Esophagus muscularis mucosa (tissue), 4 donors: ENCODE data around the gene ATF6. TPM values are rescaled to one million over a fixed set of nuclear protein-coding genes. Genes with fewer than 3 reads are reported as not detected.

Source experiments
- DNase-seq: peaks from one replicate; pipeline ENCODE4 v3.0.0-alpha.2; 2017; ENCODE audit errors: extremely low spot score
- H3K27ac ChIP-seq, 4 donors: fragments of 200-600 bp; sonication (generic); replicated peaks in 1 of 4; 1 replicate in 3 of 4; 2 replicates in 1 of 4; pipeline ENCODE4 v1.5.1; 2016 to 2019; ENCODE audit warnings: mild to moderate bottlenecking in 1 of 4
- H3K27me3 ChIP-seq, 4 donors: fragments of 200-600 bp; sonication (generic); one replicate each; pipeline versions ENCODE4 v1.5.1 to v1.6.0; 2016 to 2019
- H3K36me3 ChIP-seq, 4 donors: fragments of 200-600 bp; sonication (generic); one replicate each; pipeline ENCODE4 v1.5.1; 2016 to 2019
- H3K4me1 ChIP-seq, 4 donors: fragments of 200-600 bp; sonication (generic); one replicate each; pipeline ENCODE4 v1.5.1; 2016 to 2019
- H3K4me3 ChIP-seq, 4 donors: fragments of 200-600 bp; sonication (generic); 1 replicate in 2 of 4; 2 replicates in 2 of 4; pipeline ENCODE4 v1.5.1; 2016 to 2019; ENCODE audit warnings: mild to moderate bottlenecking in 4 of 4, moderate library complexity in 1 of 4
- H3K9me3 ChIP-seq, 4 donors: fragments of 200-600 bp; sonication (generic); 1 replicate in 3 of 4; 2 replicates in 1 of 4; pipeline ENCODE4 v1.5.1; 2016 to 2019
- CTCF ChIP-seq, 3 experiments: fragments of 200-600 bp in 2 of 3; fragments of 450-650 bp in 1 of 3; sonication (generic) in 2 of 3; IDR thresholded peaks; one replicate each; pipeline ENCODE4 v1.5.1; 2017 to 2019; ENCODE audit warnings: antibody characterized with exemption in 3 of 3, mild to moderate bottlenecking in 2 of 3, moderate library complexity in 1 of 3
- EP300 ChIP-seq: sonication (generic); formaldehyde crosslinking; IDR thresholded peaks from one replicate; pipeline ENCODE4 v1.6.1; 2017; ENCODE audit warnings: antibody characterized with exemption
- POLR2A ChIP-seq: fragments of 450-650 bp; IDR thresholded peaks from one replicate; pipeline ENCODE4 v1.6.1; 2017; ENCODE audit warnings: antibody characterized with exemption, moderate library complexity, mild to moderate bottlenecking, low read depth
- POLR2AphosphoS5 ChIP-seq, 2 donors: sonication (generic); formaldehyde crosslinking; IDR thresholded peaks; one replicate each; pipeline ENCODE4 v1.6.1; 2017; ENCODE audit warnings: antibody characterized with exemption in 2 of 2
- WGBS: methylation state at CpG from one replicate; pipeline ENCODE4 v1.1.5; 2018; 5-methylcytosine and 5-hydroxymethylcytosine counted together
- intact Hi-C: fragments of 100-400 bp; cut with DNase I; formaldehyde crosslinking; loops from one replicate; pipeline ENCODE4 v1.15.1; 2023
- total RNA-seq, 4 donors: library from RNA; depleted of rRNA; stranded (reverse); fragments of >200 nt; gene quantifications; one replicate each; pipeline versions ENCODE4 v1.1.0 to v1.2.1, GENCODE V29; 2016

The ATF6 gene
- total RNA-seq, 4 donors from 2014 or later, result 24.5 to 30.6 (median 27.4) TPM

DNA sequence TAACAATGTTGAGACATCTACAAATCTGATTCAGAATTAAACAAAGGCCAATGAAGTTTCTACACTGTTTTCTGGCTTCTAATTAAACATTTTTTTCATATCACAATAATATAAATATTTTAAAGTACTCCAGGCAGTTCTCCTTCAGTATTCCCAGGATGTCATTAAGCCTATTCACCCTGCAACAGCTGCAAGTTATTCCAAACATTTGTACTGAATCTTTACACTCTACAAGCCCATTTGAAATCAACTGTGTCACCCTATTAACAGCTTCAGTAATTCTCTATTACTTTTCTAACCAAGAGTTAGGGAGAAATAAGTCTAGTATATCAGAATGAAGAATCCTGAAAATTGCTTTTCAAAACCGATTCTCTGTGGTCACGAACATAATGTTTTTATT lies 133.0 kb downstream of the ATF6 start:
- TF ChIP-seq EP300 (no peak), CTCF (IDR thresholded peaks at IDR 0.05) (no peak), POLR2A (no peak), POLR2AphosphoS5 (IDR thresholded peaks at IDR 0.05) (no peak)
- intact Hi-C loops, result no loop called here
- no peak for DNase-seq
- Histone ChIP-seq H3K4me1 (peaks cover 0 to 10% (median 3%) of the 10 kb centered on the region in 4 donors), H3K36me3 (no peaks in the 10 kb centered on the region), H3K27ac (no peak overlapping the region), H3K27me3 (no peaks in the 10 kb centered on the region), H3K4me3 (no peak overlapping the region), H3K9me3 (no peaks in the 10 kb centered on the region)
- 89% methylated on average over 2 of the region's 2 CpGs for WGBS

DNA sequence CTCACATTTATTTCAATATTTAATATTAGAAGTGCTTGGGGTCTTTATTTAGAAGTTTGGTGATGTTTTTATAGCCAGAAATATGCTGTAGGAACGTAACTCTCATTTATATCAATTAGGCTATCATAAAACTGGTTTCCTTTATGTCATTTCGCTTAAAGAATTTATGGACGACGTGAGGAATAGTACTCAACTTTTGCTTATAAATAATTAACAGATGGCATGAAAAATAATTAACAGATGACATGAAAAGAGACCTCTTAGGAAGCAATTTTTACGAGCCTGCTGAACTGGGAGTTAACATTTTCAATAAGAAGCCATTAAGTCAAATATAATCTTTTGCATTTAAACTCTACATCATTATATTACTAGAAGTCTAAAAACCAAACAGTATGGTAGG lies 134.0 kb downstream of the ATF6 start:
- Histone ChIP-seq H3K36me3 (no peaks in the 10 kb centered on the region), H3K27ac (no peak overlapping the region), H3K27me3 (no peaks in the 10 kb centered on the region), H3K9me3 (no peaks in the 10 kb centered on the region), H3K4me3 (no peak overlapping the region), H3K4me1 (peaks cover 0 to 11% (median 4%) of the 10 kb centered on the region in 4 donors)
- DNase-seq, result no peak
- no peak for TF ChIP-seq POLR2AphosphoS5 (IDR thresholded peaks at IDR 0.05)
- TF ChIP-seq POLR2A, result no peak
- TF ChIP-seq EP300, result no peak
- TF ChIP-seq CTCF (IDR thresholded peaks at IDR 0.05), result no peak
- 97% methylated on average over 5 of the region's 5 CpGs for WGBS
- intact Hi-C loops, result no loop called here

GRCh38 chr1:161902182-161902581 lies 136.1 kb downstream of the ATF6 start:
- 97% methylated on average over 2 of the region's 2 CpGs for WGBS

GRCh38 chr1:161905269-161905884 lies 139.3 kb downstream of the ATF6 start:
- no peak for TF ChIP-seq POLR2AphosphoS5 (IDR thresholded peaks at IDR 0.05)
- no peak for TF ChIP-seq EP300
- no peak for TF ChIP-seq POLR2A
- TF ChIP-seq CTCF (IDR thresholded peaks at IDR 0.05), result peak; percentile 27 to 39 (median 28)
- Histone ChIP-seq H3K4me1 (peaks cover 0 to 15% (median 7%) of the 10 kb centered on the region in 4 donors), H3K27ac (no peak overlapping the region), H3K4me3 (no peak overlapping the region), H3K9me3 (no peaks in the 10 kb centered on the region), H3K36me3 (no peaks in the 10 kb centered on the region), H3K27me3 (no peaks in the 10 kb centered on the region)
- intact Hi-C loops, result no loop called here
- WGBS, result 96% methylated on average over 3 of the region's 3 CpGs
- DNase-seq, result no peak

More at GRCh38 chr1:161902182-161902581, 136.1 kb downstream of the ATF6 start:
- intact Hi-C loops, result no loop called here
- Histone ChIP-seq H3K27me3 (no peaks in the 10 kb centered on the region), H3K4me1 (peaks cover 0 to 11% (median 6%) of the 10 kb centered on the region in 4 donors), H3K4me3 (no peak overlapping the region), H3K27ac (no peak overlapping the region), H3K9me3 (no peaks in the 10 kb centered on the region), H3K36me3 (no peaks in the 10 kb centered on the region)
- TF ChIP-seq POLR2A (no peak), EP300 (no peak), POLR2AphosphoS5 (IDR thresholded peaks at IDR 0.05) (no peak), CTCF (IDR thresholded peaks at IDR 0.05) (no peak)
- no peak for DNase-seq

- H3K9me3 ChIP-seq, result no peaks in the 10 kb centered on the region
- H3K27me3 ChIP-seq, result no peaks in the 10 kb centered on the region
- H3K27ac ChIP-seq, result no peak overlapping the region
- H3K4me1 ChIP-seq, result peaks cover 0 to 22% (median 12%) of the 10 kb centered on the region in 4 donors
- no peak for TF ChIP-seq POLR2AphosphoS5 (IDR thresholded peaks at IDR 0.05)
- no peak for TF ChIP-seq CTCF (IDR thresholded peaks at IDR 0.05)
- no peak for TF ChIP-seq EP300
- TF ChIP-seq POLR2A, result no peak
- no peak for DNase-seq
- H3K36me3 ChIP-seq, result peaks cover 0 to under 1% (median 0%) of the 10 kb centered on the region in 4 donors
- no peak overlapping the region for H3K4me3 ChIP-seq
- intact Hi-C loops, result no loop called here
These were observed 141.1 kb downstream of the ATF6 start for GRCh38 chr1:161907265-161907664.
